ENCODE results near the gene GAGE12D.
"Not testable (repeated sequence)": the region's sequence is repeated elsewhere in the genome, so short reads cannot be mapped to it uniquely, and the experiment has no call there.

The GAGE12D gene

GRCh38 chrX:49541433-49541832 lies at the start of gene GAGE12D:
Gene GAGE12D (plus strand): TSS chrX:49541733. CDS start chrX:49542888, 1,155 bp downstream.
- not testable (repeated sequence) for DNase-seq (ENCODE audit: low spot score)

- not testable (repeated sequence) for DNase-seq (ENCODE audit: low spot score)
These were observed 9.7 kb upstream of the GAGE12D start, which contains the start of gene GAGE12C for GRCh38 chrX:49531877-49532276. Gene GAGE12C (plus strand): TSS chrX:49532177. CDS start chrX:49533332, 1,155 bp downstream.

- not testable (repeated sequence) for DNase-seq (ENCODE audit: low spot score)
These were observed 9.5 kb downstream of the GAGE12D start, which contains the start of gene GAGE12E for GRCh38 chrX:49550989-49551388. Gene GAGE12E (plus strand): TSS chrX:49551289. CDS start chrX:49552444, 1,155 bp downstream.

GRCh38 chrX:49560542-49560941 lies 19.0 kb downstream of the GAGE12D start, which contains the start of gene GAGE12F:
Gene GAGE12F (plus strand): TSS chrX:49560842. CDS start chrX:49561997, 1,155 bp downstream.
- not testable (repeated sequence) for DNase-seq (ENCODE audit: low spot score)

- DNase-seq (ENCODE audit: low spot score), result not testable (repeated sequence)
These were observed 27.2 kb downstream of the GAGE12D start for GRCh38 chrX:49568728-49569127.

- DNase-seq (ENCODE audit: low spot score), result not testable (repeated sequence)
These were observed 27.6 kb downstream of the GAGE12D start for GRCh38 chrX:49569152-49569551.

- not testable (repeated sequence) for DNase-seq (ENCODE audit: low spot score)
These were observed 28.6 kb downstream of the GAGE12D start, which contains the start of gene GAGE12G for GRCh38 chrX:49570100-49570499. Gene GAGE12G (plus strand): TSS chrX:49570400. CDS start chrX:49571555, 1,155 bp downstream.

GRCh38 chrX:49579649-49580048 lies 38.1 kb downstream of the GAGE12D start, which contains the start of gene GAGE12H:
Gene GAGE12H (plus strand): TSS chrX:49579949. CDS start chrX:49581104, 1,155 bp downstream.
- not testable (repeated sequence) for DNase-seq (ENCODE audit: low spot score)

GRCh38 chrX:49589196-49589595 lies 47.7 kb downstream of the GAGE12D start, which contains the start of gene GAGE2A:
Gene GAGE2A (plus strand): TSS chrX:49589496. CDS start chrX:49590651, 1,155 bp downstream.
- DNase-seq (ENCODE audit: low spot score), result not testable (repeated sequence)

GRCh38 chrX:49589769-49590478 lies 48.4 kb downstream of the GAGE12D start:
- not testable (repeated sequence) for DNase-seq (ENCODE audit: low spot score)

GRCh38 chrX:49590488-49590887 lies 49.0 kb downstream of the GAGE12D start:
- not testable (repeated sequence) for DNase-seq (ENCODE audit: low spot score)
